SK-N-DZ (cell line): ENCODE results near the gene HAUS6. TPM values are rescaled to one million over a fixed set of nuclear protein-coding genes. Genes with fewer than 3 reads are reported as not detected.
A peak's percentile ranks its signal among the peaks of the same experiment; 100 is the strongest.
"Not testable (repeated sequence)": the region's sequence is repeated elsewhere in the genome, so short reads cannot be mapped to it uniquely, and the experiment has no call there.

Source experiments
- DNase-seq: peaks from one replicate; pipeline ENCODE4 v3.0.0-alpha.2; 2015; ENCODE audit warnings: low spot score
- polyA plus RNA-seq, 2 experiments: library from polyadenylated mRNA; depleted of rRNA; stranded (reverse); fragments of >200 nt; gene quantifications; 2 replicates each; pipeline ENCODE4 v1.2.3, GENCODE V29; 2014

Gene HAUS6
- polyA plus RNA-seq (2014; cell fraction: cytosol; rRNA removed): 15.3 and 18.8 TPM in 2 replicates
- 15.4 and 16.4 TPM in 2 replicates for polyA plus RNA-seq (2014; cell fraction: nucleus; rRNA removed)

- DNase-seq: peak; percentile 91
Measured at GRCh38 chr9:19102631-19103345, at the start of gene HAUS6. TSS of gene HAUS6 (minus strand) at chr9:19102904. CDS start at chr9:19102651, 253 bp downstream.

GRCh38 chr9:19152160-19152498 is 49.4 kb upstream of the HAUS6 start:
- DNase-seq: not testable (repeated sequence)

- no peak for DNase-seq
Measured at GRCh38 chr9:19151425-19152159, 48.9 kb upstream of the HAUS6 start.

- no peak for DNase-seq
Measured at GRCh38 chr9:19149230-19149629, 46.5 kb upstream of the HAUS6 start.

GRCh38 chr9:19148187-19148586 is 45.5 kb upstream of the HAUS6 start:
- DNase-seq: no peak

- DNase-seq: no peak
Measured at GRCh38 chr9:19146441-19147024, 43.8 kb upstream of the HAUS6 start.

- no peak for DNase-seq
Measured at GRCh38 chr9:19145881-19146280, 43.2 kb upstream of the HAUS6 start.

GRCh38 chr9:19140259-19140658 is 37.6 kb upstream of the HAUS6 start:
- no peak for DNase-seq

- DNase-seq: no peak
Measured at GRCh38 chr9:19138084-19138483, 35.4 kb upstream of the HAUS6 start.

GRCh38 chr9:19137282-19137681 is 34.6 kb upstream of the HAUS6 start:
- no peak for DNase-seq

GRCh38 chr9:19136129-19136528 is 33.4 kb upstream of the HAUS6 start:
- DNase-seq: no peak

- DNase-seq: no peak
Measured at GRCh38 chr9:19133549-19134345, 31.0 kb upstream of the HAUS6 start.

GRCh38 chr9:19130436-19130835 is 27.7 kb upstream of the HAUS6 start:
- no peak for DNase-seq

GRCh38 chr9:19127871-19128500 is 25.3 kb upstream of the HAUS6 start:
- no peak for DNase-seq

- no peak for DNase-seq
Measured at GRCh38 chr9:19124430-19124793, 21.7 kb upstream of the HAUS6 start.

GRCh38 chr9:19122490-19123042 is 19.9 kb upstream of the HAUS6 start:
- no peak for DNase-seq

- DNase-seq: no peak
Measured at GRCh38 chr9:19120877-19121276, 18.2 kb upstream of the HAUS6 start.

GRCh38 chr9:19119801-19120440 is 17.2 kb upstream of the HAUS6 start:
- DNase-seq: no peak

GRCh38 chr9:19119246-19119645 is 16.5 kb upstream of the HAUS6 start:
- DNase-seq: no peak

- no peak for DNase-seq
Measured at GRCh38 chr9:19117039-19117716, 14.5 kb upstream of the HAUS6 start.
